ENCODE measurements around the gene MYMX. TPM values are rescaled to one million over a fixed set of nuclear protein-coding genes. Genes with fewer than 3 reads are reported as not detected.

MYMX gene
- total RNA-seq, 1 donor: not detected

- H3K4me1 ChIP-seq (ENCODE audit: insufficient read depth, low read length): no peaks in the 10 kb centered on the region
- no peaks in the 10 kb centered on the region for H3K79me2 ChIP-seq (ENCODE audit: insufficient read depth, low read length)
- no peaks in the 10 kb centered on the region for H3K27me3 ChIP-seq (ENCODE audit: insufficient read depth, low read length)
- DNase-seq (ENCODE audit: insufficient read length, low spot score, missing footprints): no peak
- H3K4me3 ChIP-seq (ENCODE audit: insufficient read depth, low read length): no peak overlapping the region
- TF ChIP-seq, protein P1, sequence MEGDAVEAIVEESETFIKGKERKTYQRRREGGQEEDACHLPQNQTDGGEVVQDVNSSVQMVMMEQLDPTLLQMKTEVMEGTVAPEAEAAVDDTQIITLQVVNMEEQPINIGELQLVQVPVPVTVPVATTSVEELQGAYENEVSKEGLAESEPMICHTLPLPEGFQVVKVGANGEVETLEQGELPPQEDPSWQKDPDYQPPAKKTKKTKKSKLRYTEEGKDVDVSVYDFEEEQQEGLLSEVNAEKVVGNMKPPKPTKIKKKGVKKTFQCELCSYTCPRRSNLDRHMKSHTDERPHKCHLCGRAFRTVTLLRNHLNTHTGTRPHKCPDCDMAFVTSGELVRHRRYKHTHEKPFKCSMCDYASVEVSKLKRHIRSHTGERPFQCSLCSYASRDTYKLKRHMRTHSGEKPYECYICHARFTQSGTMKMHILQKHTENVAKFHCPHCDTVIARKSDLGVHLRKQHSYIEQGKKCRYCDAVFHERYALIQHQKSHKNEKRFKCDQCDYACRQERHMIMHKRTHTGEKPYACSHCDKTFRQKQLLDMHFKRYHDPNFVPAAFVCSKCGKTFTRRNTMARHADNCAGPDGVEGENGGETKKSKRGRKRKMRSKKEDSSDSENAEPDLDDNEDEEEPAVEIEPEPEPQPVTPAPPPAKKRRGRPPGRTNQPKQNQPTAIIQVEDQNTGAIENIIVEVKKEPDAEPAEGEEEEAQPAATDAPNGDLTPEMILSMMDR (IDR thresholded peaks at IDR 0.05; ENCODE audit: extremely low read depth, low read depth, low read length): no peak
- no peak overlapping the region for H3K27ac ChIP-seq (ENCODE audit: low read depth, low read length)
- H3K9me3 ChIP-seq (ENCODE audit: low read depth, low read length): no peaks in the 10 kb centered on the region
- no peak overlapping the region for H3K4me2 ChIP-seq (ENCODE audit: insufficient read depth, low read length)
- H3K36me3 ChIP-seq (ENCODE audit: insufficient read depth, low read length): no peaks in the 10 kb centered on the region
- H2AFZ ChIP-seq (ENCODE audit: low read length): no peak overlapping the region
- no peaks in the 10 kb centered on the region for H4K20me1 ChIP-seq (ENCODE audit: insufficient read depth, low read length)
These were observed 5.4 kb upstream of the MYMX start for GRCh38 chr6:44211284-44211683.

DNA sequence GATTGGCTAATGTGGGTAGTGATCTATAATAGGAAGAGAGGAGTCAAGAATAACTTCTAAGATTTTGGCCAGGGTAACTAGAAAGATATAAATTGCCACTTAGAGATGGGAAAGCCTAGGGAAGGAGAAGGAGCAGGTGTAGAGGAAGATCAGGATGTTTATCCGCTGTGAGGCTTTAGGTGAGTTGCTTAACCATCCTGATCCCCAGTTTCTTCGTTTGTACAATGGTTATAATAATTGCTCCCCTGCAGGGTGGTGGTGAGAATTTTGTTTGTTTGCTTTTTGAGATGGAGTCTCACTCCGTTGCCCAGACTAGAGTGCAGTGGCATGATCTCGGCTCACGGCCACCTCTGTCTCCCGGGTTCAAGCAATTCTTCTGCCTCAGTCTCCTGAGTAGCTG is 2.4 kb upstream of the MYMX start:
- Histone ChIP-seq H3K27me3 (ENCODE audit: insufficient read depth, low read length) (no peaks in the 10 kb centered on the region), H2AFZ (ENCODE audit: low read length) (no peak overlapping the region), H3K27ac (ENCODE audit: low read depth, low read length) (no peak overlapping the region), H3K4me1 (ENCODE audit: insufficient read depth, low read length) (peaks cover 12% of the 10 kb centered on the region), H4K20me1 (ENCODE audit: insufficient read depth, low read length) (no peaks in the 10 kb centered on the region), H3K79me2 (ENCODE audit: insufficient read depth, low read length) (no peaks in the 10 kb centered on the region), H3K4me2 (ENCODE audit: insufficient read depth, low read length) (no peak overlapping the region), H3K4me3 (ENCODE audit: insufficient read depth, low read length) (no peak overlapping the region), H3K36me3 (ENCODE audit: insufficient read depth, low read length) (no peaks in the 10 kb centered on the region), H3K9me3 (ENCODE audit: low read depth, low read length) (no peaks in the 10 kb centered on the region)
- TF ChIP-seq, protein P1 (IDR thresholded peaks at IDR 0.05; ENCODE audit: extremely low read depth, low read depth, low read length): no peak
- DNase-seq (ENCODE audit: insufficient read length, low spot score, missing footprints): no peak

- Histone ChIP-seq H3K4me1 (ENCODE audit: insufficient read depth, low read length) (peaks cover 27% of the 10 kb centered on the region), H3K4me2 (ENCODE audit: insufficient read depth, low read length) (no peak overlapping the region), H3K27me3 (ENCODE audit: insufficient read depth, low read length) (no peaks in the 10 kb centered on the region), H3K9me3 (ENCODE audit: low read depth, low read length) (no peaks in the 10 kb centered on the region), H3K4me3 (ENCODE audit: insufficient read depth, low read length) (no peak overlapping the region), H3K27ac (ENCODE audit: low read depth, low read length) (no peak overlapping the region), H2AFZ (ENCODE audit: low read length) (peak overlapping the region; percentile 32), H3K79me2 (ENCODE audit: insufficient read depth, low read length) (no peaks in the 10 kb centered on the region), H4K20me1 (ENCODE audit: insufficient read depth, low read length) (no peaks in the 10 kb centered on the region), H3K36me3 (ENCODE audit: insufficient read depth, low read length) (no peaks in the 10 kb centered on the region)
- peak; percentile 88 for DNase-seq (ENCODE audit: insufficient read length, low spot score, missing footprints)
- TF ChIP-seq, protein P1 (IDR thresholded peaks at IDR 0.05; ENCODE audit: extremely low read depth, low read depth, low read length): no peak
These were observed 812 bp downstream of the MYMX start for GRCh38 chr6:44217332-44218143.

DNA sequence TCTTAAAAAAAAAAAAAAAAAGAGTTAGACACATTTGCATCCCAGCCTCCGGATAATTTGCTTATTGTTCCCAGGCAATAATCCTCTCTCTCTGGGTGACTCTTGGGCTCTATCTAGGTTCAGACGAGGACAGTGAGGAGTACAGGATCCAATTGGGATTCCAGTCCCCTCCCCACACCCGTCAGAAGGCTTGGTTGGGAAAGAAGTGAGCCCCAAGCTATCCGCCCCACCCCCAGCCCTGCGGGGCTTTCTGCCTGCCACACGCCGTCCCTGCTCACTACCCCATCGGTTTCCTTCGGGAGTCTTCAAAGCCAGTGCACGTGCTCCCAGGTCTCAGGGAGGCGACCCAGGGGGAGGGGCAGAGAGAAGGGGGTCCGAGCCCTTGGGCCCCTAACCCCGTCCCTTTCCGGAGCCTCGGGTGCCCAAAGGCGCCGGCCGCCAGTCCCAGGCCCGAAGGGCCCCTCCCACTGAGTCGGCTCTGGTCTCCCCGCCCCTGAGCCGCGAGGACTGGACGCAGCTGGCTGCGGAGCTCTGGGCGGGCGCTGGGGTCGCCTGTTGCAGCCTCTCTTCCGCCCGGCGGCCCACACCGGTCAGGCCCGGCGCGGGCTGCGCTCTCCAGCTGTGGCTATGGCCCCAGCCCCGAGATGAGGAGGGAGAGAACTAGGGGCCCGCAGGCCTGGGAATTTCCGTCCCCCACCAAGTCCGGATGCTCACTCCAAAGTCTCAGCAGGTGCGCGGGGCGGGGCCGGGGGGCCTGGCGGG is 2.5 kb downstream of the MYMX start:
- Histone ChIP-seq H2AFZ (ENCODE audit: low read length) (peak overlapping the region; percentile 92), H3K36me3 (ENCODE audit: insufficient read depth, low read length) (no peaks in the 10 kb centered on the region), H3K4me2 (ENCODE audit: insufficient read depth, low read length) (peak overlapping the region; percentile 81), H4K20me1 (ENCODE audit: insufficient read depth, low read length) (no peaks in the 10 kb centered on the region), H3K9me3 (ENCODE audit: low read depth, low read length) (no peaks in the 10 kb centered on the region), H3K4me3 (ENCODE audit: insufficient read depth, low read length) (peak overlapping the region; percentile 70), H3K4me1 (ENCODE audit: insufficient read depth, low read length) (peaks cover 36% of the 10 kb centered on the region), H3K79me2 (ENCODE audit: insufficient read depth, low read length) (no peaks in the 10 kb centered on the region), H3K27ac (ENCODE audit: low read depth, low read length) (no peak overlapping the region), H3K27me3 (ENCODE audit: insufficient read depth, low read length) (no peaks in the 10 kb centered on the region)
- peak; percentile 94 for DNase-seq (ENCODE audit: insufficient read length, low spot score, missing footprints)
- TF ChIP-seq, protein P1 (IDR thresholded peaks at IDR 0.05; ENCODE audit: extremely low read depth, low read depth, low read length): no peak
